ENCODE results near the gene ARRDC1. TPM values are rescaled to one million over a fixed set of nuclear protein-coding genes. Genes with fewer than 3 reads are reported as not detected.

The ARRDC1 gene
- total and polyA plus RNA-seq, 4 experiments from 2014 or later, result 54.3 to 86.2 (median 70.8) TPM

- Mint-ChIP-seq H3K4me3 (peak overlapping the region in 1 of 8 donors; percentile 69), H3K27ac (peak overlapping the region; percentile 6 to 78 (median 38))
These were observed 52.1 kb downstream of the ARRDC1 start for GRCh38 chr9:137657606-137658005.

GRCh38 chr9:137658781-137659180 is 53.3 kb downstream of the ARRDC1 start:
- intact Hi-C loops (cut with micrococcal nuclease), result no loop called here
- H3K27me3 Mint-ChIP-seq, result no peaks in the 10 kb centered on the region
- DNase-seq, result no peak
- ChIA-PET CTCF (ENCODE audit: partially characterized antibody) (interaction anchor here (0.9 kb wide), 1 partner anchor 8 kb away, joined by 3 read pairs; no protein-coding TSS in a partner anchor), POLR2A (ENCODE audit: partially characterized antibody) (no interaction called here)
- H3K27ac ChIP-seq (ENCODE audit: low read depth, low read length), result no peak overlapping the region
- no peaks in the 10 kb centered on the region for H3K9me3 ChIP-seq (ENCODE audit: control insufficient read depth in 1 of 2, low read length in 2 of 2)
- peaks cover 6% of the 10 kb centered on the region for H3K36me3 ChIP-seq (ENCODE audit: insufficient read depth, low read length)
- H3K9me3 Mint-ChIP-seq, result no peaks in the 10 kb centered on the region
- peaks cover 5 to 23% of the 10 kb centered on the region in 2 donors for H3K36me3 Mint-ChIP-seq
- peak overlapping the region in 1 of 8 donors; percentile 4 for H3K4me3 Mint-ChIP-seq
- H3K4me1 Mint-ChIP-seq, result peaks cover 22 to 46% (median 36%) of the 10 kb centered on the region in 4 donors
- H3K4me1 ChIP-seq (ENCODE audit: insufficient read depth, low read length), result peaks cover 13% of the 10 kb centered on the region
- no peaks in the 10 kb centered on the region for H3K27me3 ChIP-seq (ENCODE audit: insufficient read depth, low read length)
- no peak overlapping the region for H3K4me3 ChIP-seq (ENCODE audit: low read length in 2 of 2)
- peak overlapping the region in 3 of 7 donors; percentile 22 to 65 (median 47) for H3K27ac Mint-ChIP-seq

More at GRCh38 chr9:137657606-137658005, 52.1 kb downstream of the ARRDC1 start:
- Histone ChIP-seq H3K9me3 (ENCODE audit: control insufficient read depth in 1 of 2, low read length in 2 of 2) (no peaks in the 10 kb centered on the region), H3K4me1 (ENCODE audit: insufficient read depth, low read length) (peaks cover 13% of the 10 kb centered on the region), H3K27me3 (ENCODE audit: insufficient read depth, low read length) (no peaks in the 10 kb centered on the region), H3K27ac (ENCODE audit: low read depth, low read length) (no peak overlapping the region), H3K4me3 (ENCODE audit: low read length in 2 of 2) (no peak overlapping the region), H3K36me3 (ENCODE audit: insufficient read depth, low read length) (peaks cover 6% of the 10 kb centered on the region)
- DNase-seq, result no peak
- CTCF ChIA-PET (ENCODE audit: partially characterized antibody), result no interaction called here
- intact Hi-C loops (cut with micrococcal nuclease), result no loop called here
- peaks cover 18 to 40% (median 31%) of the 10 kb centered on the region in 4 donors for H3K4me1 Mint-ChIP-seq
- peaks cover 5 to 23% of the 10 kb centered on the region in 2 donors for H3K36me3 Mint-ChIP-seq
- no peaks in the 10 kb centered on the region for H3K9me3 Mint-ChIP-seq
- POLR2A ChIA-PET (ENCODE audit: partially characterized antibody), result no interaction called here
- H3K27me3 Mint-ChIP-seq, result no peaks in the 10 kb centered on the region

GRCh38 chr9:137660144-137660543 is 54.7 kb downstream of the ARRDC1 start:
- peaks cover 13% of the 10 kb centered on the region for H3K4me1 ChIP-seq (ENCODE audit: insufficient read depth, low read length)
- no peaks in the 10 kb centered on the region for H3K9me3 ChIP-seq (ENCODE audit: control insufficient read depth in 1 of 2, low read length in 2 of 2)
- intact Hi-C loops (cut with micrococcal nuclease), result no loop called here
- Mint-ChIP-seq H3K4me1 (peaks cover 28 to 51% (median 39%) of the 10 kb centered on the region in 4 donors), H3K27ac (peak overlapping the region in 4 of 7 donors; percentile 24 to 48 (median 41)), H3K27me3 (no peaks in the 10 kb centered on the region), H3K36me3 (peaks cover 9 to 21% of the 10 kb centered on the region in 2 donors), H3K9me3 (no peaks in the 10 kb centered on the region), H3K4me3 (no peak overlapping the region)
- ChIA-PET CTCF (ENCODE audit: partially characterized antibody) (no interaction called here), POLR2A (ENCODE audit: partially characterized antibody) (no interaction called here)
- no peak overlapping the region for H3K27ac ChIP-seq (ENCODE audit: low read depth, low read length)
- DNase-seq, result no peak
- peaks cover 6% of the 10 kb centered on the region for H3K36me3 ChIP-seq (ENCODE audit: insufficient read depth, low read length)
- H3K27me3 ChIP-seq (ENCODE audit: insufficient read depth, low read length), result no peaks in the 10 kb centered on the region
- no peak overlapping the region for H3K4me3 ChIP-seq (ENCODE audit: low read length in 2 of 2)

GRCh38 chr9:137663584-137663983 is 58.1 kb downstream of the ARRDC1 start:
- no peak for DNase-seq
- H3K27me3 ChIP-seq (ENCODE audit: insufficient read depth, low read length), result no peaks in the 10 kb centered on the region
- no peak overlapping the region for H3K4me3 ChIP-seq (ENCODE audit: low read length in 2 of 2)
- ChIA-PET POLR2A (ENCODE audit: partially characterized antibody) (no interaction called here), CTCF (ENCODE audit: partially characterized antibody) (interaction anchor here (0.9 kb wide), 1 partner anchor 10 kb away, joined by 3 read pairs; no protein-coding TSS in a partner anchor)
- H3K36me3 ChIP-seq (ENCODE audit: insufficient read depth, low read length), result peaks cover 4% of the 10 kb centered on the region
- Mint-ChIP-seq H3K9me3 (no peaks in the 10 kb centered on the region), H3K27me3 (no peaks in the 10 kb centered on the region), H3K4me1 (peaks cover 28 to 63% (median 38%) of the 10 kb centered on the region in 4 donors), H3K4me3 (no peak overlapping the region), H3K27ac (peak overlapping the region in 3 of 7 donors; percentile 17 to 55 (median 44)), H3K36me3 (peaks cover 18 to 20% of the 10 kb centered on the region in 2 donors)
- peaks cover 26% of the 10 kb centered on the region for H3K4me1 ChIP-seq (ENCODE audit: insufficient read depth, low read length)
- intact Hi-C loops (cut with micrococcal nuclease), result no loop called here
- H3K9me3 ChIP-seq (ENCODE audit: control insufficient read depth in 1 of 2, low read length in 2 of 2), result no peaks in the 10 kb centered on the region
- no peak overlapping the region for H3K27ac ChIP-seq (ENCODE audit: low read depth, low read length)

GRCh38 chr9:137664676-137665075 is 59.2 kb downstream of the ARRDC1 start:
- ChIA-PET POLR2A (ENCODE audit: partially characterized antibody) (interaction anchor here (0.8 kb wide), 1 partner anchor 21 kb away, joined by 3 read pairs; no protein-coding TSS in a partner anchor), CTCF (ENCODE audit: partially characterized antibody) (no interaction called here)
- Histone ChIP-seq H3K4me1 (ENCODE audit: insufficient read depth, low read length) (peaks cover 20% of the 10 kb centered on the region), H3K27ac (ENCODE audit: low read depth, low read length) (no peak overlapping the region), H3K27me3 (ENCODE audit: insufficient read depth, low read length) (no peaks in the 10 kb centered on the region), H3K4me3 (ENCODE audit: low read length in 2 of 2) (no peak overlapping the region), H3K9me3 (ENCODE audit: control insufficient read depth in 1 of 2, low read length in 2 of 2) (no peaks in the 10 kb centered on the region), H3K36me3 (ENCODE audit: insufficient read depth, low read length) (peaks cover 4% of the 10 kb centered on the region)
- no peak overlapping the region for H3K4me3 Mint-ChIP-seq
- intact Hi-C loops (cut with micrococcal nuclease), result no loop called here
- H3K4me1 Mint-ChIP-seq, result peaks cover 26 to 64% (median 38%) of the 10 kb centered on the region in 4 donors
- H3K27me3 Mint-ChIP-seq, result no peaks in the 10 kb centered on the region
- H3K27ac Mint-ChIP-seq, result peak overlapping the region in 3 of 7 donors; percentile 17 to 38 (median 18)
- DNase-seq, result no peak
- no peaks in the 10 kb centered on the region for H3K9me3 Mint-ChIP-seq
- peaks cover 25 to 28% of the 10 kb centered on the region in 2 donors for H3K36me3 Mint-ChIP-seq

Other genes starting within 250 kb of the ARRDC1 start
- gene EXD3, start 182.5 kb upstream of the ARRDC1 start, total RNA-seq, result 10 to 100 TPM; 21.4 to 21.9 TPM
- 1 to 10 TPM; 2.5 to 7.1 TPM for gene EXD3, start 182.5 kb upstream of the ARRDC1 start, polyA plus RNA-seq
- gene NOXA1, start 182.3 kb upstream of the ARRDC1 start, total RNA-seq, result 1 to 10 TPM; 4.5 to 5.6 TPM
- gene NOXA1, start 182.3 kb upstream of the ARRDC1 start, polyA plus RNA-seq, result under 1 TPM; 0.29 to 1.00 TPM
- not detected for gene ENTPD8, start 164.3 kb upstream of the ARRDC1 start, total RNA-seq
- not detected for gene ENTPD8, start 164.3 kb upstream of the ARRDC1 start, polyA plus RNA-seq
- gene NSMF, start 146.4 kb upstream of the ARRDC1 start, total RNA-seq, result 10 to 100 TPM; 18.3 to 20.9 TPM
- gene NSMF, start 146.4 kb upstream of the ARRDC1 start, polyA plus RNA-seq, result 10 to 100 TPM in 1 of 2 donors, 1 to 10 TPM in 1; 3.8 to 10.6 TPM
- 10 to 100 TPM; 15.5 to 15.7 TPM for gene PNPLA7, start 55.3 kb upstream of the ARRDC1 start, total RNA-seq
- gene PNPLA7, start 55.3 kb upstream of the ARRDC1 start, polyA plus RNA-seq, result under 1 TPM in 1 of 2 donors, not detected in 1; 0.98 TPM
- gene MRPL41, start 53.8 kb upstream of the ARRDC1 start, total RNA-seq, result 10 to 100 TPM; 91.6 to 95.9 TPM
- gene MRPL41, start 53.8 kb upstream of the ARRDC1 start, polyA plus RNA-seq, result 10 to 100 TPM; 37.8 to 39.9 TPM
- gene DPH7, start 26.8 kb upstream of the ARRDC1 start, total RNA-seq, result 10 to 100 TPM; 76.7 to 79.1 TPM
- 10 to 100 TPM; 27.9 to 30.2 TPM for gene DPH7, start 26.8 kb upstream of the ARRDC1 start, polyA plus RNA-seq
- 10 to 100 TPM; 26.8 to 29.1 TPM for gene ZMYND19, start 15.2 kb upstream of the ARRDC1 start, total RNA-seq
- gene ZMYND19, start 15.2 kb upstream of the ARRDC1 start, polyA plus RNA-seq, result 10 to 100 TPM in 1 of 2 donors, 1 to 10 TPM in 1; 3.6 to 13.7 TPM
- gene EHMT1, start 13.3 kb downstream of the ARRDC1 start, total RNA-seq, result 100 to 1,000 TPM in 1 of 2 experiments, 10 to 100 TPM in 1; 99.6 to 118 TPM
- gene EHMT1, start 13.3 kb downstream of the ARRDC1 start, polyA plus RNA-seq, result 10 to 100 TPM in 1 of 2 donors, 1 to 10 TPM in 1; 6.7 to 35.5 TPM